ENCODE results near the gene TMEM151B.

TMEM151B gene

DNA sequence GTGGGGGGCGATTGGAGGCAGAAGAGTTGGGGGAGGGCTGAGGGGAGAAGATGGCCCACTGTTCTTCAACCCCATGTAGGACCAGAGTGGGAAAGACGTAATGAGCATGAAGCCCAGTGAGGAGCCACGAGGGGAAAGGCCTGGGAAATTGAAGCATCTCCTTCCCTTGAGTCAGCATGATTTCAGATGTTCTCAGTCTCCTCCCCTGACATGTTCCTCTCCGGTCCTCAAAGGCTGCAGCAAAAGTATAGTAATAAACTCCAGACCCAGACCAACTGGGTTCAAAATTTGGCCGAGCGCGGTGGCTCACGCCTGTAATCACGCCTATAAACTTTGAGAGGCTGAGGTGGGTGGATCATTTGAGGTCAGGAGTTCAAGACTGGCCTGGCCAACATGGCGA lies 3.0 kb upstream of the TMEM151B start:
- no peak for TF ChIP-seq TAF1 (IDR thresholded peaks at IDR 0.05; ENCODE audit: borderline replicate concordance, insufficient read depth, low read length)
- no peak for TF ChIP-seq SIN3A (IDR thresholded peaks at IDR 0.05; ENCODE audit: borderline replicate concordance, insufficient read depth, low read length)
- no peak for TF ChIP-seq FOXP2 (optimal IDR thresholded peaks at IDR 0.05; ENCODE audit: borderline replicate concordance, extremely low read depth, extremely low read length, insufficient read depth)
- TF ChIP-seq POLR2AphosphoS5 (IDR thresholded peaks at IDR 0.05; ENCODE audit: low read depth, low read length): no peak
- TF ChIP-seq, protein P1, sequence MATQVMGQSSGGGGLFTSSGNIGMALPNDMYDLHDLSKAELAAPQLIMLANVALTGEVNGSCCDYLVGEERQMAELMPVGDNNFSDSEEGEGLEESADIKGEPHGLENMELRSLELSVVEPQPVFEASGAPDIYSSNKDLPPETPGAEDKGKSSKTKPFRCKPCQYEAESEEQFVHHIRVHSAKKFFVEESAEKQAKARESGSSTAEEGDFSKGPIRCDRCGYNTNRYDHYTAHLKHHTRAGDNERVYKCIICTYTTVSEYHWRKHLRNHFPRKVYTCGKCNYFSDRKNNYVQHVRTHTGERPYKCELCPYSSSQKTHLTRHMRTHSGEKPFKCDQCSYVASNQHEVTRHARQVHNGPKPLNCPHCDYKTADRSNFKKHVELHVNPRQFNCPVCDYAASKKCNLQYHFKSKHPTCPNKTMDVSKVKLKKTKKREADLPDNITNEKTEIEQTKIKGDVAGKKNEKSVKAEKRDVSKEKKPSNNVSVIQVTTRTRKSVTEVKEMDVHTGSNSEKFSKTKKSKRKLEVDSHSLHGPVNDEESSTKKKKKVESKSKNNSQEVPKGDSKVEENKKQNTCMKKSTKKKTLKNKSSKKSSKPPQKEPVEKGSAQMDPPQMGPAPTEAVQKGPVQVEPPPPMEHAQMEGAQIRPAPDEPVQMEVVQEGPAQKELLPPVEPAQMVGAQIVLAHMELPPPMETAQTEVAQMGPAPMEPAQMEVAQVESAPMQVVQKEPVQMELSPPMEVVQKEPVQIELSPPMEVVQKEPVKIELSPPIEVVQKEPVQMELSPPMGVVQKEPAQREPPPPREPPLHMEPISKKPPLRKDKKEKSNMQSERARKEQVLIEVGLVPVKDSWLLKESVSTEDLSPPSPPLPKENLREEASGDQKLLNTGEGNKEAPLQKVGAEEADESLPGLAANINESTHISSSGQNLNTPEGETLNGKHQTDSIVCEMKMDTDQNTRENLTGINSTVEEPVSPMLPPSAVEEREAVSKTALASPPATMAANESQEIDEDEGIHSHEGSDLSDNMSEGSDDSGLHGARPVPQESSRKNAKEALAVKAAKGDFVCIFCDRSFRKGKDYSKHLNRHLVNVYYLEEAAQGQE (IDR thresholded peaks at IDR 0.05; ENCODE audit: insufficient read depth in 1 of 2, low read depth in 2 of 2, low read length in 2 of 2): no peak

DNA sequence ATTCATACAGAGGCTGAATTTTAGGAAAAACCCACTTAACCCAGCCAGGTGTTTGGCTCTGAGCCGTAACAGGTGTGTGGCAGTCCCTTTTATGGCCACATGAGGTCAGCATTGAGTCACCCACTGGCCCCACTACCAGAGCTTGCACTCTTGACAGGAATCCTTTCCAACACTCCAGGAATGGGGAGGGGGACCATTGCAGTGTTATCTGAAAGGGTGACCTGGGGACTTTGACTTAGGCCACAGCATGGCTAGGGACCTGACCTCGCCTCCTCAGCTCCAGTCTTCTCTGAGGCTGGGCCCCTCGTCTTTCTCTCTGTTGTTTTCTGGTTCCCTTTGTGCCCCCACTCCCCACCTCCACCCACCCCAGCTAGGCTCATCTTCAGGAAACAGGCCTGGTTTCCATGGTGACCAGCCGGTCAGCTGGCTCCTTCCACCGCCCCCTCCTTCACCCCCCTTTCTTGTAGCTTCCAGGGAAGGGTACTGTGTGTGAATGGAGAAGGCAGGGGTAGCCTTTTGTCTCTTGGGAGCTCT lies 2.1 kb upstream of the TMEM151B start:
- TF ChIP-seq POLR2AphosphoS5 (IDR thresholded peaks at IDR 0.05; ENCODE audit: low read depth, low read length) (no peak), SIN3A (IDR thresholded peaks at IDR 0.05; ENCODE audit: borderline replicate concordance, insufficient read depth, low read length) (no peak)
- TF ChIP-seq, protein P1 (IDR thresholded peaks at IDR 0.05; ENCODE audit: insufficient read depth in 1 of 2, low read depth in 2 of 2, low read length in 2 of 2): no peak; a peak in 1 of 4 replicates

DNA sequence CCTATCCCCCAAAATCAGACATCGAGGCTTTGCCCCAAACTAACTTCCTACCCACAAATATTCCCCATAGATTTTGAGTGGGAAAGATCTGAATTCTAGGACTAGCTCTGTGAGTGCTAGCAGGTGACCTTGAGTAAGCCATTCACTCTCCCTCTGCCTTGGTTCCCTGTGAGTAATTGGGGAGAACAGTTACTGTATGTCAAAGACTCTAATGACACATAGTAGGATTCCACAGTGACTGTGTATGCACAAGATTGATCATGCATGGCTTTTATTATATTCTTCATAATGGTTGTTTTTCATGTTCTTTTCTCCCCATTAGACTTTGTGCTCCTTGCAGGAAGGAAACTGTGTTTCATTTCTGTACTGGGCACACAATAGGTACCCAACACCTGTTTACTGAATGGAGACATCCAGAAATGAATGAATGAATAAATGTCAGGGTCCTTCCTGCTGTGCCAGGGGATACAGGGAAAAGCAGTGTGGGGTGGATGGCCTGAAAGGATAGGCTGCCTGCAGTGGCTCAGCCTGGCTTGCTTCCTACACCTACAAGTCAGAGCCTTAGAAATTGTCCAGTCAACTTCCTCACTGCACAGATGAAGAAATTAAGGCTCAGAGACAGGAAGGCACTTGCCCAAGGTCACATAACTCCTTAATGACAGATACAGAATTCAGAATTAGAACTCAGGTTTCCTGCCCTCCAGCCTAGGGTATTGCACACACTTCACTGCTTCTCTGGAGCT lies 901 bp upstream of the TMEM151B start:
- TF ChIP-seq POLR2AphosphoS5 (IDR thresholded peaks at IDR 0.05; ENCODE audit: low read depth, low read length): no peak
- TF ChIP-seq FOXP2 (optimal IDR thresholded peaks at IDR 0.05; ENCODE audit: borderline replicate concordance, extremely low read depth, extremely low read length, insufficient read depth): no peak
- TF ChIP-seq, protein P1 (IDR thresholded peaks at IDR 0.05; ENCODE audit: insufficient read depth in 1 of 2, low read depth in 2 of 2, low read length in 2 of 2): no peak
- no peak for TF ChIP-seq SIN3A (IDR thresholded peaks at IDR 0.05; ENCODE audit: borderline replicate concordance, insufficient read depth, low read length)
- no peak for TF ChIP-seq TAF1 (IDR thresholded peaks at IDR 0.05; ENCODE audit: borderline replicate concordance, insufficient read depth, low read length)

DNA sequence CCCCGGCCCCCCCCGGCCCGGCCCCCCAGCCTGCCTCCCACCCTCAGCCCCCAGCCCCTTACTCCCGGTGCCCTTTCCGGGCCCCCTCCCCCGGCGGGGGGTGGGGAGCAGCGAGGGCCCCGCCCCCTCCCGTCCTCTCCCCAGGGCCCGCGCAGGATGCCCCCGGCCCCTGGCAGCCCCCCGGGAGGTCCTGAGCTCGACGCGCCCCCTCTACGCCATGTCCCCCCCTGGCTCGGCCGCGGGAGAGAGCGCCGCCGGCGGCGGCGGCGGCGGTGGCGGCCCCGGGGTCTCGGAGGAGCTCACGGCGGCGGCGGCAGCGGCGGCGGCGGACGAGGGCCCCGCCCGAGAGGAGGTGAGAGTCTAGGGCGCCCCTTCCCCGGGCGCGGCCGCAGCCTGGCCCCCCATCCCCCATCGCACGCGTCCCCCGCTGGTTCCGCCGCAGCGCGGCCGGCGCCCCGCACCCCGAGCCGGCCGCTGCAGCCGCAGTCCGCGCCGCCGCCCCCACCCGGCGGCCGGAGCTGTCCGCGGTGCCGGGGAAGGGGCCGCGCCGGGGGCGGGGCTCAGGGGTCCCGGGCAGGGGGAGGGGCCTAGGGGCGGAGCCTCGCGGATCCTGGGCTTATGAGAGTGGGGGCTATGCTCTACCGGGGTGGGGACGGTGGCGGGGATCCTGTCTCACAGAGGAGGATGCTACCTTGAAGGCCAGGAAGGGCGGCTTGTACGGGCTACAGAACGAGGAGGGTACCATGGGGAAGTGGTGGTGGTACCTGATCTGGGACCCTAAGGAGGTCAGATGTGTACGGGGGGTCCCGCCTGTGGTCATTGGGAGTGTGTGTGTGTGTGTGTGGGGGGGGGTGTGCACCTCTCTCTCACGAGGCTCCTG lies 516 bp downstream of the TMEM151B start:
- TF ChIP-seq TAF1 (IDR thresholded peaks at IDR 0.05; ENCODE audit: borderline replicate concordance, insufficient read depth, low read length) (no peak), POLR2AphosphoS5 (IDR thresholded peaks at IDR 0.05; ENCODE audit: low read depth, low read length) (no peak), FOXP2 (optimal IDR thresholded peaks at IDR 0.05; ENCODE audit: borderline replicate concordance, extremely low read depth, extremely low read length, insufficient read depth) (no peak), SIN3A (IDR thresholded peaks at IDR 0.05; ENCODE audit: borderline replicate concordance, insufficient read depth, low read length) (no peak)
- TF ChIP-seq, protein P1 (IDR thresholded peaks at IDR 0.05; ENCODE audit: insufficient read depth in 1 of 2, low read depth in 2 of 2, low read length in 2 of 2): peak; percentile 77 to 92; a peak in 3 of 4 replicates

Measured in PFSK-1 (cell line).